ENCODE results near the gene CFAP100.

GRCh38 chr3:126347543-126348161 lies 47.1 kb upstream of the CFAP100 start:
- TF ChIP-seq CTCF (conservative IDR thresholded peaks at IDR 0.05) = no peak
- no peak for TF ChIP-seq EZH2 (IDR thresholded peaks at IDR 0.05; ENCODE audit: low read depth)

Data from PC-9 (cell line).